Measurements from ENCODE around the gene QPRT.
"Not testable (repeated sequence)": the region's sequence is repeated elsewhere in the genome, so short reads cannot be mapped to it uniquely, and the experiment has no call there.

QPRT gene

DNA sequence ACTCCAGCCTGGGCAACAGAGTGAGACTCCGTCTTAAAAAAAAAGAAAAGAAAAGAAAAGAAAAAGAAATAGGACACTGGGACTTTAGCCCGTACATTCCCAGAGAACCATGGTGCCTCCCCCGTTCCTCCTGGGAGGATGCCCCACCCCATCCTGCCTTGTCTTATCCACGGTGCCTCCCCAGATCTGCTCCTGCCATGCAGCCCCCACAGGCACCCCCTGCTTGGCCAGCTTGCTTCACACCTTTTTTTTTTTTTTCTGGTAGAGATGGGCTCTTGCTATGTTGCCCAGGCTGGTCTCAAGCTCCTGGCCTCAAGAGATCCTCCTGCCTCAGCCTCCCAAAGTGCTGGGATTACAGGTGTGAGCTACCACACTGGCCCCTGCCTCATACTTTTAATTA lies 67.5 kb downstream of the QPRT start:
- DNase-seq (ENCODE audit: low spot score): not testable (repeated sequence)

Measured in RKO (cell line).